Heart right ventricle (tissue), 16 donors: ENCODE data around the gene PNMA6F. TPM values are rescaled to one million over a fixed set of nuclear protein-coding genes. Genes with fewer than 3 reads are reported as not detected.

ENCODE experiments used
- ATAC-seq, 8 donors: fragments of 200-7000 bp; cut with Tn5 transposase; one replicate each; pipeline ENCODE4 v1.9.1; 2020; ENCODE audit warnings: mild to moderate bottlenecking in 8 of 8, moderate library complexity in 8 of 8, moderate number of reproducible peaks in 1 of 8
- DNase-seq, 2 donors: peaks; one replicate each; pipeline ENCODE4 v3.0.0-alpha.2; 2020
- H3K27ac ChIP-seq, 10 donors: fragments of 200-600 bp; sonication (generic) in 2 of 10; one replicate each; pipeline versions ENCODE4 v1.5.0 to v1.8.0; 2020 to 2022; ENCODE audit warnings: mild to moderate bottlenecking in 3 of 10
- H3K27me3 ChIP-seq, 7 donors: fragments of 200-600 bp; one replicate each; pipeline ENCODE4 v1.8.0; 2021 to 2022; ENCODE audit warnings: mild to moderate bottlenecking in 2 of 7
- H3K36me3 ChIP-seq, 9 donors: fragments of 200-600 bp; sonication (generic) in 1 of 9; one replicate each; pipeline versions ENCODE4 v1.5.0 to v1.8.0; 2020 to 2022; ENCODE audit warnings: mild to moderate bottlenecking in 2 of 9
- H3K4me1 ChIP-seq, 9 donors: fragments of 200-600 bp; sonication (generic) in 1 of 9; one replicate each; pipeline versions ENCODE4 v1.5.0 to v1.8.0; 2020 to 2022; ENCODE audit warnings: mild to moderate bottlenecking in 4 of 9
- H3K4me3 ChIP-seq, 10 donors: fragments of 200-600 bp; sonication (generic) in 2 of 10; one replicate each; pipeline versions ENCODE4 v1.5.0 to v1.8.0; 2020 to 2022; ENCODE audit warnings: mild to moderate bottlenecking in 7 of 10, moderate library complexity in 2 of 10
- H3K9me3 ChIP-seq, 11 donors: fragments of 200-600 bp in 10 of 11; sonication (generic) in 2 of 11; one replicate each; pipeline versions ENCODE4 v1.5.0 to v1.8.0; 2013 to 2022; ENCODE audit warnings: mild to moderate bottlenecking in 2 of 11, control low read depth in 1 of 11, moderate library complexity in 1 of 11
- WGBS, 2 donors: extraction: QIAGEN DNeasy Blood & Tissue Kit; methylation state at CpG; one replicate each; pipeline ENCODE4 v1.1.7; 2013; ENCODE audit warnings: inconsistent platforms in 1 of 2; 5-methylcytosine and 5-hydroxymethylcytosine counted together
- intact Hi-C, 10 donors: fragments of 100-400 bp; cut with DNase I; formaldehyde crosslinking; loops; one replicate each; pipeline versions ENCODE4 v1.11.1 to v1.14.2; 2022
- polyA plus RNA-seq, 2 donors: library from polyadenylated mRNA; stranded (reverse); fragments of 200-250 nt; gene quantifications; one replicate each; pipeline ENCODE4 v1.2.3, GENCODE V29; 2013
- total RNA-seq, 10 donors: library from RNA; stranded (reverse); fragmentation: NEBNext Ultra II Directional in 3 of 10; extraction: Animal tissue kit (Norgen Biotek cat#: 25700) in 3 of 10; gene quantifications; one replicate each; pipeline versions ENCODE4 v1.2.1 to v1.2.4, GENCODE V29; 2021 to 2023
- TF ChIP-seq, protein P1 (sequence below), 9 donors: fragments of 200-600 bp; sonication (generic) in 2 of 9; IDR thresholded peaks; one replicate each; pipeline versions ENCODE4 v1.5.0 to v1.8.0; 2021 to 2022; ENCODE audit warnings: antibody characterized with exemption in 9 of 9, mild to moderate bottlenecking in 5 of 9, moderate library complexity in 1 of 9
- donor health status: Arrhythmogenic right ventricular cardiomyopathy.
- donor health status: ischemic (EF 13 %, LVEDD 7.1; RV severe dilation, severe dysfunction).
- donor health status: healthy with polysubstance abuse.
- donor health status: DM: no; HTN: yes; CAD: no.
- donor health status: DM: no; HTN: no; CAD: no.
- donor health status: ischemic (EF 25% LVEDD 6.9; RV normal size, moderate dysfunction).
- donor health status: ischemic (EF 25% LVEDD 5.7; RV mildly dilated, moderate dysfunction).
- donor health status: healthy.
- donor health status: DM: yes; HTN: yes; CAD: no.
- donor health status: Ischemic cardiomyopathy.
- donor health status: ischemic (EF 35%, LVEDD 5.7; RV mildly dilated, moderate dysfunction).
- donor health status: nonischemic (EF 11% LVEDD 7.7; RV severe dilation, severe dysfunction).
- donor health status: DM: yes; HTN: yes; CAD: no.
- donor health status: PGD.
- donor health status: ischemic (EF 29% LVEDD 5.4; RV normal size, mild dysfunction).
- donor health status: nonischemic (EF 23%, LVEDD 6.1; RV moderate dilation, normal function).

The PNMA6F gene
- total and polyA plus RNA-seq, 12 donors: not detected

DNA sequence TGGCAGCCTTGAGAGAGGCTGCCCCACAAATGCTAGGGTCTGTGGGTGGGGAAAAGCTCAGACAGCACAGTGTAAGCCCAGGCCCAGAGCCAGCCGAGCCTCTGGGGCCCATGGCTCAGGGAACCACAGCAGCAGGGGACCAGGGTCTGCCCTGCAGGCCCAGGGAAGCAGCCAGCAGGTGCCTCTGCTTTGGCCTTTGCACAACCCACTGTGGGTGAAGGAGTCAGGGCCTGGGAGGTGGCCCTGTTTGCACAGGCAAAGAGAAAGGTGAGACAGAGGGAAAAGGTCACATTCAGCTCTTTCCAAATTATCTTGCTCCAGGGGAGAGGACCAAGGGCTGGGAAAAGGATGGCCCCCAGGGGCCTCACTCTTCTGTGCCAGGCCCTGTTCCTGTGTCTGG is 8.7 kb downstream of the PNMA6F start:
- ATAC-seq: no peak
- WGBS, 2 donors: 50 to 62% methylated on average over 1 of the region's 1 CpG

DNA sequence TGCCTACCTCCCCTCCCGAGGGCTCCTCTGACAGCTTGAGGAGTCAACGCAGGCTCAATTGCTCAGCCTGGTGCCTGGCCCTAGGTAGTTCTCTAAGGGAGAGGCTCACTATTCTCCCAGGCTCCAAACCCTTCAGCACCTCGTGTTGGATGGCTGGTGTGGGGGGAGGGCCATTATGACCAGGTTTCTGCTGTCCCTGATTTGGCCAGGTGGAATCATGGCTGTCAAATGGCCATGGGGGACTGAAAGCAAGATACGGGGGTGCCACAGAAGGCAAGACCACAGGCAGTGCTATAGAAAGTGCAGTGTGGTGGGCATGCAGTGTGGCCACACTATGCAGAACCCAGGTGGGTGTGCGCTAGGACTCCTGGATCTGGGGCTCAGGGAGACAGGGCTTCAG is 9.5 kb downstream of the PNMA6F start:
- no peak for DNase-seq
- H3K36me3 ChIP-seq: no peaks in the 10 kb centered on the region
- H3K4me1 ChIP-seq: no peaks in the 10 kb centered on the region
- TF ChIP-seq, protein P1, sequence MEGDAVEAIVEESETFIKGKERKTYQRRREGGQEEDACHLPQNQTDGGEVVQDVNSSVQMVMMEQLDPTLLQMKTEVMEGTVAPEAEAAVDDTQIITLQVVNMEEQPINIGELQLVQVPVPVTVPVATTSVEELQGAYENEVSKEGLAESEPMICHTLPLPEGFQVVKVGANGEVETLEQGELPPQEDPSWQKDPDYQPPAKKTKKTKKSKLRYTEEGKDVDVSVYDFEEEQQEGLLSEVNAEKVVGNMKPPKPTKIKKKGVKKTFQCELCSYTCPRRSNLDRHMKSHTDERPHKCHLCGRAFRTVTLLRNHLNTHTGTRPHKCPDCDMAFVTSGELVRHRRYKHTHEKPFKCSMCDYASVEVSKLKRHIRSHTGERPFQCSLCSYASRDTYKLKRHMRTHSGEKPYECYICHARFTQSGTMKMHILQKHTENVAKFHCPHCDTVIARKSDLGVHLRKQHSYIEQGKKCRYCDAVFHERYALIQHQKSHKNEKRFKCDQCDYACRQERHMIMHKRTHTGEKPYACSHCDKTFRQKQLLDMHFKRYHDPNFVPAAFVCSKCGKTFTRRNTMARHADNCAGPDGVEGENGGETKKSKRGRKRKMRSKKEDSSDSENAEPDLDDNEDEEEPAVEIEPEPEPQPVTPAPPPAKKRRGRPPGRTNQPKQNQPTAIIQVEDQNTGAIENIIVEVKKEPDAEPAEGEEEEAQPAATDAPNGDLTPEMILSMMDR (IDR thresholded peaks at IDR 0.05): no peak
- intact Hi-C loops: no loop called here
- no peaks in the 10 kb centered on the region for H3K9me3 ChIP-seq
- no peak for ATAC-seq
- WGBS, 2 donors: 85 to 92% methylated on average over 5 of the region's 5 CpGs
- no peak overlapping the region for H3K4me3 ChIP-seq
- H3K27me3 ChIP-seq: peaks cover 0 to 21% (median 0%) of the 10 kb centered on the region in 7 donors
- no peak overlapping the region for H3K27ac ChIP-seq

More for the DNA sequence above, 8.7 kb downstream of the PNMA6F start:
- Histone ChIP-seq H3K36me3 (no peaks in the 10 kb centered on the region), H3K27ac (no peak overlapping the region), H3K4me3 (no peak overlapping the region), H3K27me3 (peaks cover 0 to 20% (median 0%) of the 10 kb centered on the region in 7 donors), H3K9me3 (no peaks in the 10 kb centered on the region), H3K4me1 (no peaks in the 10 kb centered on the region)
- intact Hi-C loops: no loop called here
- TF ChIP-seq, protein P1 (IDR thresholded peaks at IDR 0.05): no peak
- DNase-seq: no peak

DNA sequence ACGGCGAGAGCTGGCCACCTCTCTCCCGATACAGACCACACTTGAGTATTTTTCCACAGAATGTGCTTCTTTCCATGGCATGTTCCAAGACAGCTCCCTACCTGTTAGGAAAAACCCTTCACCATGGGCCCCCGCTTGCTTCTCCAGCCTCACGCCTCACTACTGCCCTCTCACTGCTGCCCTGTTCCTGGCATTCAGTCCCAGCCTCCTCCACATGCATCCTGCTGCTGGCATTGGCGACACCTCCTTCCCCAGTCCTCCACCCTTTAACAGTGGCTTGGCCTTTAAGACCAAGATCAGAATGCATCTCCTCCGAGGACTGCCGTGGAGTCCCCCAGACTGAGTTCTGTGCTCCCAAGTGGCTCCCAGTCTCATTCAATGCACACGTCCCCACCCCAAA is 10.7 kb downstream of the PNMA6F start:
- Histone ChIP-seq H3K27me3 (peaks cover 0 to 33% (median 0%) of the 10 kb centered on the region in 7 donors), H3K4me3 (no peak overlapping the region), H3K9me3 (no peaks in the 10 kb centered on the region), H3K27ac (no peak overlapping the region), H3K36me3 (no peaks in the 10 kb centered on the region), H3K4me1 (no peaks in the 10 kb centered on the region)
- 80% methylated on average over 9 of the region's 9 CpGs for WGBS, 2 donors
- ATAC-seq (no peak), DNase-seq (no peak)
- TF ChIP-seq, protein P1 (IDR thresholded peaks at IDR 0.05): no peak
- intact Hi-C loops: no loop called here

DNA sequence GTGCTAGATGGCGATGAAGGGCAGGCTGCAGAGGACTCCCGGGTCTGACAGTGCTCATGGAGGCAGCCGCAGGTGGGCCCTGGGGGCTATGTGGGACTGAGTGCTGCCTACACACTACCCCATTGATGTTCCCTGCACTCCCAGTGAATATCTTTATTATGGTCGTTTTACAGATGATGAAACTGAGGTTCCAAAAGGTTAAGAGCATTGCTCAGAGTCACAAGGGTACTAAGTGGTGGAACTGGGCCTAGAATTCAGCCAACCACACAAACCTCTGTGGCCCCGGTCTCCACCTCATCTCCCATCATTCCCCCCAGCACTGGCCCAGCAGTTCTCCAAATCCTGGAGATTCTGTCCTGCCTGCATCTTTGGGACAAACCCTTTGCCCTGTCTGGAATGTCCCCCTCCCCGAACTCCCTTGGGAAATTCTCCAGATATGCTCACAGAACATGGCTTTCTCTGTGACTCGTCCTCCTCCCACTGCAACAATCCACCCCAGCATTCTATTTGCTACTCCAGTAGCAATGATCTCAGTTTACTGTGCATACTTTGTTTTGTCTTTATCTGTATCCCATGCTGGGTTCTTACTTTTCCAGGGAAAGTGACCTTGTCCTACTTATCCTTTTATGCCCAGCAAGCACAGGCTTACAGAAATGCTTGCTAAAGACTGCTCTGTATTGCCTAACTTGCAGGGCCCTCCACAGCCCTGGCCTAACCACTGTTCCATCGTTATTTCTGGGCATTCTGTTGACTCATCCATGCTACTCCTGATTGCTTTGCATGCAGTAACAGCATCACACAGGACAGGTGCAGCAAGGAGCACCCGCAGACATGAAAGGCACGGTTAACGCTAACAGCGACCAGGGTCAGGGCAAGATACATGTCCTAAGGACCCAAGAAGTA is 14.0 kb downstream of the PNMA6F start:
- Histone ChIP-seq H3K4me3 (no peak overlapping the region), H3K36me3 (no peaks in the 10 kb centered on the region), H3K27ac (no peak overlapping the region), H3K4me1 (no peaks in the 10 kb centered on the region), H3K9me3 (no peaks in the 10 kb centered on the region), H3K27me3 (peaks cover 0 to 52% (median 0%) of the 10 kb centered on the region in 7 donors)
- WGBS, 2 donors: 69 to 70% methylated on average over 12 of the region's 12 CpGs
- ATAC-seq (no peak), DNase-seq (no peak)
- intact Hi-C loops: no loop called here
- TF ChIP-seq, protein P1 (IDR thresholded peaks at IDR 0.05): no peak
